Adrenal gland (tissue), 12 donors: Measurements from ENCODE around the gene THSD7B. TPM values are rescaled to one million over a fixed set of nuclear protein-coding genes. Genes with fewer than 3 reads are reported as not detected.

Experiments used
- DNase-seq, 7 donors: peaks; one replicate each; pipeline ENCODE4 v3.0.0-alpha.2; 2019 to 2020
- H3K27ac ChIP-seq, 5 donors: fragments of 200-600 bp; sonication (generic) in 4 of 5; 1 replicate in 3 of 5; 2 replicates in 2 of 5; pipeline versions ENCODE4 v1.5.1 to v1.8.0; 2016 to 2020; ENCODE audit warnings: mild to moderate bottlenecking in 1 of 5
- H3K27me3 ChIP-seq: fragments of 200-600 bp; 2 replicates; pipeline ENCODE4 v1.8.0; 2021
- H3K36me3 ChIP-seq, 2 donors: fragments of 200-600 bp; replicated peaks in 1 of 2; 1 replicate in 1 of 2; 2 replicates in 1 of 2; pipeline versions ENCODE4 v1.5.1 to v1.8.0; 2018 to 2022
- H3K4me1 ChIP-seq, 2 donors: fragments of 200-600 bp; replicated peaks in 1 of 2; 1 replicate in 1 of 2; 2 replicates in 1 of 2; pipeline versions ENCODE4 v1.5.1 to v1.8.0; 2018 to 2021
- H3K4me3 ChIP-seq, 4 donors: fragments of 200-600 bp; sonication (generic) in 3 of 4; one replicate each; pipeline ENCODE4 v1.5.1; 2016 to 2018
- H3K9me3 ChIP-seq, 3 donors: fragments of 200-600 bp; sonication (generic) in 1 of 3; replicated peaks in 1 of 3; 1 replicate in 2 of 3; 2 replicates in 1 of 3; pipeline versions ENCODE4 v1.5.1 to v1.8.0; 2016 to 2021
- CTCF ChIP-seq, 6 experiments: fragments of 450-650 bp in 4 of 6; fragments of 200-600 bp in 2 of 6; sonication (generic) in 1 of 6; IDR thresholded peaks; 1 replicate in 5 of 6; 2 replicates in 1 of 6; pipeline versions ENCODE4 v1.5.1 to v1.8.0; 2016 to 2021; ENCODE audit warnings: antibody characterized with exemption in 6 of 6, mild to moderate bottlenecking in 2 of 6, moderate library complexity in 1 of 6
- POLR2A ChIP-seq, 2 donors: fragments of 450-650 bp; IDR thresholded peaks; one replicate each; pipeline ENCODE4 v1.6.1; 2017; ENCODE audit warnings: antibody characterized with exemption in 2 of 2, mild to moderate bottlenecking in 2 of 2, moderate library complexity in 1 of 2
- WGBS, 4 donors: extraction: QIAGEN DNeasy Blood & Tissue Kit in 2 of 4; methylation state at CpG; one replicate each; pipeline versions ENCODE4 v1.1.5 to v1.1.7; 2013 to 2017; 5-methylcytosine and 5-hydroxymethylcytosine counted together
- intact Hi-C, 2 donors: fragments of 100-400 bp; cut with DNase I; formaldehyde crosslinking; loops; one replicate each; pipeline versions ENCODE4 v1.14.1 to v1.15.0; 2022 to 2023
- polyA plus RNA-seq, 3 donors: library from polyadenylated mRNA; stranded (reverse); fragments of 200-250 nt in 2 of 3; fragments of 350-450 nt in 1 of 3; fragmentation: Illumina TruSeq in 1 of 3; extraction: RNeasy Lipid Tissue Mini Kit (QIAGEN cat#74804) in 1 of 3; gene quantifications; one replicate each; pipeline ENCODE4 v1.2.3, GENCODE V29; 2013 to 2014
- total RNA-seq, 9 donors: library from RNA; depleted of rRNA in 4 of 9; stranded (reverse); fragments of >200 nt in 4 of 9; fragments of 120-200 nt in 1 of 9; fragmentation: NEBNext Ultra II Directional in 1 of 9; extraction: Animal tissue kit (Norgen Biotek cat#: 25700) in 1 of 9; gene quantifications; one replicate each; pipeline versions ENCODE4 v1.1.0 to v1.2.4, GENCODE V29; 2013 to 2023
- donor health status: healthy with polysubstance abuse.
- donor health status: Bipolar disorder and iron deficiency.
- donor health status: DM: yes; HTN: yes; CAD: no.
- donor health status: DM: no; HTN: no; CAD: no.
- donor health status: DM: no; HTN: no; CAD: no.
- donor health status: DM: yes; HTN: yes; CAD: no.

The THSD7B gene
- total and polyA plus RNA-seq, 12 donors, result under 0.01 to 0.44 (median 0.12) TPM; not detected in 4

DNA sequence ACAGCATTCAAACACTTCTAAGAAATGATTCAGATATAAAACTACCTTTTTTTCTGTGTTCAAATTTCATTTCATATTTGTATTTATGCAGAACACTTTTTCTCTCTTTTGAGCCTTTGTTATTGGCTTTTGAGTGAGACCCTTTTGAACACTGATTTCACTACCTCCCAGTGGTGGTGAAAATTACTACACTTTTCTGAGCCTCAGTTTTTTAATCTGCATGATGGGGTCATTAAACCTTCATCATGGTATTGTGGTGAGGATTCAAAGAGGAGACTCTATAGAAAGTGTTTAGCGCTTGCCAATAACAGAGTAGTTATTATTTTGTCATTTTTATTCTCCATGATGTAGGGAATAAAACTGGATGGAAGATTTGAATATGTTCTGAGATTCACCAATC lies 169.8 kb downstream of the THSD7B start:
- TF ChIP-seq CTCF (IDR thresholded peaks at IDR 0.05) (no peak), POLR2A (IDR thresholded peaks at IDR 0.05) (no peak)
- WGBS, 4 donors, result 76 to 88% (median 86%) methylated on average over 1 of the region's 1 CpG
- H3K27me3 ChIP-seq, result no peaks in the 10 kb centered on the region
- H3K4me1 ChIP-seq, result no peaks in the 10 kb centered on the region
- H3K4me3 ChIP-seq, result no peak overlapping the region
- no peak for DNase-seq
- no peak overlapping the region for H3K27ac ChIP-seq
- H3K36me3 ChIP-seq, result no peaks in the 10 kb centered on the region
- H3K9me3 ChIP-seq, result no peaks in the 10 kb centered on the region
- intact Hi-C loops, result no loop called here

DNA sequence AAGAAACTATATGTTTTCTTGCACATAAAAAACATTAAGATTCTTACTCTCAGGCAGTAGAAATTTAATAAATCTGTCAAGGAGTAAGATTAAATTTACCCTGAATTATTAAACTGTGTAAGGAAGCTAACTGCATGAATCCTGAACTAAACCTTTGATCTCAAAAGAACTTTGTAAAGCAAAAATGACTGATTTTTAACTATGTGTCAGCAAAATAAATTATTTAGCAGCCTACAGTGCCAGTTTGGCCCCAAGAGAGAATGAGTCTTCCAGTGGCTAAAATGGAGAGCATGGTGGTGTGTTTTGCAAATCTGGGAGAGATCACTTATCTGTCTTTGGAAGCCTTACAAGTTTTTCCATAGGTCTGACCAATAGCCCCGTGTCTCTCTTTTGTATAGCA lies 190.7 kb downstream of the THSD7B start:
- TF ChIP-seq CTCF (IDR thresholded peaks at IDR 0.05), result no peak
- no peak for TF ChIP-seq POLR2A (IDR thresholded peaks at IDR 0.05)
- H3K27ac ChIP-seq, result no peak overlapping the region
- H3K36me3 ChIP-seq, result no peaks in the 10 kb centered on the region
- no peaks in the 10 kb centered on the region for H3K9me3 ChIP-seq
- H3K27me3 ChIP-seq, result no peaks in the 10 kb centered on the region
- WGBS, 4 donors, result 0 to 10% (median 0%) methylated on average over 1 of the region's 1 CpG
- no peak for DNase-seq
- H3K4me1 ChIP-seq, result no peaks in the 10 kb centered on the region
- H3K4me3 ChIP-seq, result no peak overlapping the region
- intact Hi-C loops, result no loop called here

GRCh38 chr2:136957044-136957443 lies 191.7 kb downstream of the THSD7B start:
- intact Hi-C loops, result no loop called here
- TF ChIP-seq POLR2A (IDR thresholded peaks at IDR 0.05) (no peak), CTCF (IDR thresholded peaks at IDR 0.05) (no peak)
- 0 to 38% (median 18%) methylated on average over 1 of the region's 1 CpG for WGBS, 4 donors

GRCh38 chr2:136962105-136962725 lies 196.9 kb downstream of the THSD7B start:
- intact Hi-C loops, result no loop called here
- WGBS, 4 donors, result 43 to 46% (median 45%) methylated on average over 3 of the region's 3 CpGs
- Histone ChIP-seq H3K4me1 (no peaks in the 10 kb centered on the region), H3K9me3 (no peaks in the 10 kb centered on the region), H3K4me3 (no peak overlapping the region), H3K27ac (no peak overlapping the region), H3K36me3 (no peaks in the 10 kb centered on the region), H3K27me3 (no peaks in the 10 kb centered on the region)
- no peak for DNase-seq
- TF ChIP-seq POLR2A (IDR thresholded peaks at IDR 0.05) (no peak), CTCF (IDR thresholded peaks at IDR 0.05) (no peak)

More at GRCh38 chr2:136957044-136957443, 191.7 kb downstream of the THSD7B start:
- DNase-seq, result no peak
- Histone ChIP-seq H3K4me1 (no peaks in the 10 kb centered on the region), H3K27ac (no peak overlapping the region), H3K9me3 (no peaks in the 10 kb centered on the region), H3K4me3 (no peak overlapping the region), H3K36me3 (no peaks in the 10 kb centered on the region), H3K27me3 (no peaks in the 10 kb centered on the region)
